ENCODE results near the gene C16orf92. TPM values are rescaled to one million over a fixed set of nuclear protein-coding genes. Genes with fewer than 3 reads are reported as not detected.

Gene C16orf92
- total RNA-seq, 1 donor = not detected

DNA sequence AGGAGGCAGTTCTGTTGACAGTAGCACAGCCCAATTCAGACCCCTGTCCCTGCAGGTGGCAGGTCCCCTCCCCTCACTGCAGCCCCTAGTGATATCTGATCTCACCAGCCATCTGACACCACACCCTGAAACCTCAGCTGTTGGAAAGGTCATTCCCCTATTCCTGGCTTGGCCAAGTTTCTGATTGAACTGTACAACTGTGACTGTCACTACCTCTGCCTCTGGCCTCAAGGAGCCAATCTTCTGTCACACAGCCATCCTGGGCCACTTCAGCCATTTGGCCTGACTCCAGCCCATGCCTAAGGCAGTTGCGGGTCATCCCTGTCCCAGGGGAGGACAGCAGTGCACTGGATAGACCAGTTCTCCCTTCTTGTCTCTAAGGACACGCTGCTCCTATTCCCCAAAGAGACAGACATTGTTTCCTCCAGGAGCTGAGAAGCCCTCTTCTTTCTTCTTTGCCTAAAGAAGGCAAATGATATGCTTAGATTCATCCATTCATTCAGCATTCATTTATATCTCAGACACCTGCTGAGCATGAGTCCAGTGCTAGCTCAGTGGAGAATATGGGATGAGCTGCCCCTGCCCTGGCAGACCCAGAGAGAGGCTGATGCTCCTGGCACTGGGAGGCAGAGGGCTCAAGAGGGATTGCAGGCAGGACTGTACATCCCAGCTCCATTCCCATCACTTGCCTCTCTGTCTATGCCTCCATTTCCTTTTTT lies 38.0 kb downstream of the C16orf92 start:
- H3K79me2 ChIP-seq (ENCODE audit: insufficient read depth, low read length) = peaks cover 9% of the 10 kb centered on the region
- H3K4me2 ChIP-seq (ENCODE audit: insufficient read depth, low read length) = no peak overlapping the region
- no peaks in the 10 kb centered on the region for H3K9me3 ChIP-seq (ENCODE audit: low read depth, low read length)
- H3K4me3 ChIP-seq (ENCODE audit: insufficient read depth, low read length) = no peak overlapping the region
- TF ChIP-seq, protein P1, sequence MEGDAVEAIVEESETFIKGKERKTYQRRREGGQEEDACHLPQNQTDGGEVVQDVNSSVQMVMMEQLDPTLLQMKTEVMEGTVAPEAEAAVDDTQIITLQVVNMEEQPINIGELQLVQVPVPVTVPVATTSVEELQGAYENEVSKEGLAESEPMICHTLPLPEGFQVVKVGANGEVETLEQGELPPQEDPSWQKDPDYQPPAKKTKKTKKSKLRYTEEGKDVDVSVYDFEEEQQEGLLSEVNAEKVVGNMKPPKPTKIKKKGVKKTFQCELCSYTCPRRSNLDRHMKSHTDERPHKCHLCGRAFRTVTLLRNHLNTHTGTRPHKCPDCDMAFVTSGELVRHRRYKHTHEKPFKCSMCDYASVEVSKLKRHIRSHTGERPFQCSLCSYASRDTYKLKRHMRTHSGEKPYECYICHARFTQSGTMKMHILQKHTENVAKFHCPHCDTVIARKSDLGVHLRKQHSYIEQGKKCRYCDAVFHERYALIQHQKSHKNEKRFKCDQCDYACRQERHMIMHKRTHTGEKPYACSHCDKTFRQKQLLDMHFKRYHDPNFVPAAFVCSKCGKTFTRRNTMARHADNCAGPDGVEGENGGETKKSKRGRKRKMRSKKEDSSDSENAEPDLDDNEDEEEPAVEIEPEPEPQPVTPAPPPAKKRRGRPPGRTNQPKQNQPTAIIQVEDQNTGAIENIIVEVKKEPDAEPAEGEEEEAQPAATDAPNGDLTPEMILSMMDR (IDR thresholded peaks at IDR 0.05; ENCODE audit: extremely low read depth, low read depth, low read length) = no peak
- peaks cover 4% of the 10 kb centered on the region for H4K20me1 ChIP-seq (ENCODE audit: insufficient read depth, low read length)
- H2AFZ ChIP-seq (ENCODE audit: low read length) = no peak overlapping the region
- DNase-seq (ENCODE audit: insufficient read length, low spot score, missing footprints) = peak; percentile 49
- no peak overlapping the region for H3K27ac ChIP-seq (ENCODE audit: low read depth, low read length)
- peaks cover 23% of the 10 kb centered on the region for H3K36me3 ChIP-seq (ENCODE audit: insufficient read depth, low read length)
- peaks cover 18% of the 10 kb centered on the region for H3K4me1 ChIP-seq (ENCODE audit: insufficient read depth, low read length)
- H3K27me3 ChIP-seq (ENCODE audit: insufficient read depth, low read length) = no peaks in the 10 kb centered on the region

DNA sequence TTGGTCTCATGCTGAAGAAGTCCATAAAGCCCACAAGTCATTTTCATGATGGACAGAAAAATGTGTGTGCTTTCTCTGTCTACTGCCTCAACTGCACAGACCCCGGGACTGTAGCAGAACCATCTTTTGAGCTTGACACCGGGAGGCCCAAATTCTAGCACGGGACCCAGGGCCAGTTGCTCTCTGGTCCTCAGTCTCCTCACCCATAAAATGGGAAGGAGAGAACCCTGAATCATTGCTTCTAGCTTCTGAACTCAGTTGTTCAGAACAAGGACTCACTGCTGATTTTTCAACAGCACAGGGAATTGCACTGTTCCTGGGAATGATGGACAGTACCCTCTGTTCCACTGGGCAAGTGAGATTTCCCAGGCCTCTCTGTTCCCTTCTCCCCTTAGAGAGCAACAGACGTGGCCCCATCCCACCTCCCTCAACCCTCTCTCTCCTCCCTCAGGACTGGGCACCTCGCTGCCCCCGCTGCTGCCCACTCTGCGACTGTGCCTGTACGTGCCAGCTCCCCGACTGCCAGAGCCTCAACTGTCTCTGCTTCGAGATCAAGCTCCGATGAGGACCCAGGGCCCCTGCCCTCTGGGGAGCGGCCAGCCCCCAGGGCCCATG lies 40.4 kb downstream of the C16orf92 start:
- H3K79me2 ChIP-seq (ENCODE audit: insufficient read depth, low read length) = peaks cover 31% of the 10 kb centered on the region
- peaks cover 27% of the 10 kb centered on the region for H4K20me1 ChIP-seq (ENCODE audit: insufficient read depth, low read length)
- no peaks in the 10 kb centered on the region for H3K27me3 ChIP-seq (ENCODE audit: insufficient read depth, low read length)
- H2AFZ ChIP-seq (ENCODE audit: low read length) = peak overlapping the region; percentile 83
- TF ChIP-seq, protein P1 (IDR thresholded peaks at IDR 0.05; ENCODE audit: extremely low read depth, low read depth, low read length) = no peak
- H3K27ac ChIP-seq (ENCODE audit: low read depth, low read length) = peak overlapping the region; percentile 96
- H3K36me3 ChIP-seq (ENCODE audit: insufficient read depth, low read length) = peaks cover 38% of the 10 kb centered on the region
- peaks cover 34% of the 10 kb centered on the region for H3K4me1 ChIP-seq (ENCODE audit: insufficient read depth, low read length)
- peak overlapping the region; percentile 95 for H3K4me3 ChIP-seq (ENCODE audit: insufficient read depth, low read length)
- H3K4me2 ChIP-seq (ENCODE audit: insufficient read depth, low read length) = peak overlapping the region; percentile 93
- no peaks in the 10 kb centered on the region for H3K9me3 ChIP-seq (ENCODE audit: low read depth, low read length)
- DNase-seq (ENCODE audit: insufficient read length, low spot score, missing footprints) = peak; percentile 76

DNA sequence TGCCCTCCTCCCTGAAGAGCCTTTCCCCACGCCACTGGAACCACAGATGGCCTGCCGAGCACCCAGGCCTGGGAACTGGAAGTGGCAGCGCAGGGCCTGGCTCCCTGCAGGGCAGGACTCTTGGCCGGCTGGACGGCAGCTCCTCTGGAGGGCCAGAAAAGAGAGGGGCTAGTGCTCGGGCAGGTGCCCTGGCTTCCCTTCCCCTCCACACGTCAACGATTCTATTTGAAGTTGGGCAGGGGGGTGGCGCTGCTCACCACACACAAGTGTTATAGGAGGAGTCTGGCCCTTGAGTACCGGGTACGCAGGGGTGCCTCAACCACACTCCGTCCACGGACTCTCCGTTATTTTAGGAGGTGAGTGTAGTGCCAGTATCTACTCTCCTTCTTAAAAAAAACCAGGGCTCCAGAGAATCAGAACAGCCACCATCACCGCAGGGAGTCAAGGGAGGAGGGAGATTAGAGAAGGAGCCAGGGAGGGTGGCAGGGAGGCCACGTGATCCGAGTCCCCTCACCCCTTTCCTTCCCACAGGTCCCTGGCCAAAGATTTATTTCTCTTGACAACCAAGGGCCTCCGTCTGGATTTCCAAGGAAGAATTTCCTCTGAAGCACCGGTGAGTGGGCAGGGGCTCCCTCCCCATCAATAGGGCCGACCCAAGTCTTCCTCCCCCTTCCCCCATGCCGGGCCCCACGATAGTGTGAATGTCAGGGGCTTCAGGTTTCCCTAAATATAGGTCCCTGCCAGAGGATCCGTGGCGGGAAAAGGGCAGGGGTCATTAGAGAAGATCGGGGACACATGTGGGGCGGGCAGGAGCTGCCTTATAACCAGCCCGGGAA lies 41.1 kb downstream of the C16orf92 start:
- Histone ChIP-seq H3K9me3 (ENCODE audit: low read depth, low read length) (no peaks in the 10 kb centered on the region), H4K20me1 (ENCODE audit: insufficient read depth, low read length) (peaks cover 34% of the 10 kb centered on the region), H2AFZ (ENCODE audit: low read length) (peak overlapping the region; percentile 83), H3K36me3 (ENCODE audit: insufficient read depth, low read length) (peaks cover 41% of the 10 kb centered on the region), H3K79me2 (ENCODE audit: insufficient read depth, low read length) (peaks cover 38% of the 10 kb centered on the region), H3K4me1 (ENCODE audit: insufficient read depth, low read length) (peaks cover 41% of the 10 kb centered on the region), H3K4me2 (ENCODE audit: insufficient read depth, low read length) (peak overlapping the region; percentile 93), H3K4me3 (ENCODE audit: insufficient read depth, low read length) (peak overlapping the region; percentile 95), H3K27me3 (ENCODE audit: insufficient read depth, low read length) (no peaks in the 10 kb centered on the region), H3K27ac (ENCODE audit: low read depth, low read length) (peak overlapping the region; percentile 96)
- peak; percentile 89 for DNase-seq (ENCODE audit: insufficient read length, low spot score, missing footprints)
- TF ChIP-seq, protein P1 (IDR thresholded peaks at IDR 0.05; ENCODE audit: extremely low read depth, low read depth, low read length) = peak; percentile 8

Data from osteoblast (primary cell).